Hypothalamus (tissue), 51 donors: ENCODE data around the gene CIAO3.

Experiments
- DNase-seq, 51 donors: peaks; one replicate each; lab custom pipeline; 2025; lab: John Stamatoyannopoulos, UW

Gene CIAO3

DNA sequence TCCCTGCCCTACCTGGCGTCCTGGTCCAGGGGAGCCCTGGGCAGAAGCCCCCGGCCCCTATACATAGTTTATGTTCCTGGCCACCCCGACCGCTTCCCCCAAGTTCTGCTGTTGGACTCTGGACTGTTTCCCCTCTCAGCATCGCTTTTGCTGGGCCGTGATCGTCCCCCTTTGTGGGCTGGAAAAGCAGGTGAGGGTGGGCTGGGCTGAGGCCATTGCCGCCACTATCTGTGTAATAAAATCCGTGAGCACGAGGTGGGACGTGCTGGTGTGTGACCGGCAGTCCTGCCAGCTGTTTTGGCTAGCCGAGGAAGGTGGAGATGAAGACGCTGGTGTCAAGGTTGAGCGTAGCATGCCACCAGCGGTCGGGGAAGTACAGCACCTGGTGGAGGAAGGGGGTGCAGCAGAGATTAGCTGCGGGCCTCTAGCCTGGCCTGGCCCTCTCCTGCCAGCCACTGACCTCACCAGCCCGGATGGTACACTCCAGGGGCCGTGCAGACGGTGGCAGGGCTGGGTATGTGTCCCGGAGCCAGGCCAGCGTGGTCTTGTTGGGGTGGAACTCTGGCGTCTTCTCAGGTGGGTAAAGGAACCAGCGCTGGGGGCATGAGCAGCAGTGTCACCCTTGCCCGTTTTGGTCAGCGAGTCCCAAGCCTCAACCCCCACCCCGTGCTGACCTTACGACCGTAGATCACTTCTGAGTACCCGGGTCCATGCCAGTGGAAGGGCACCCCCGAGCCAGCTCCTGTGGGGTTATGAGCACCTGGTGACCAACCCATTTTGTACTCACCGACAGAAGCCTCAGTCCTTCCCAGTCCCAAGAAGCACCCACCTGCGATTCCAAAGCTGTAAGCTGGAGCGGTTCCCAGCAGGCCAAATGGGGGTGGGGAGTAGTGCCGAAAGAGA is 58.1 kb downstream of the CIAO3 start:
- DNase-seq, result no peak

DNA sequence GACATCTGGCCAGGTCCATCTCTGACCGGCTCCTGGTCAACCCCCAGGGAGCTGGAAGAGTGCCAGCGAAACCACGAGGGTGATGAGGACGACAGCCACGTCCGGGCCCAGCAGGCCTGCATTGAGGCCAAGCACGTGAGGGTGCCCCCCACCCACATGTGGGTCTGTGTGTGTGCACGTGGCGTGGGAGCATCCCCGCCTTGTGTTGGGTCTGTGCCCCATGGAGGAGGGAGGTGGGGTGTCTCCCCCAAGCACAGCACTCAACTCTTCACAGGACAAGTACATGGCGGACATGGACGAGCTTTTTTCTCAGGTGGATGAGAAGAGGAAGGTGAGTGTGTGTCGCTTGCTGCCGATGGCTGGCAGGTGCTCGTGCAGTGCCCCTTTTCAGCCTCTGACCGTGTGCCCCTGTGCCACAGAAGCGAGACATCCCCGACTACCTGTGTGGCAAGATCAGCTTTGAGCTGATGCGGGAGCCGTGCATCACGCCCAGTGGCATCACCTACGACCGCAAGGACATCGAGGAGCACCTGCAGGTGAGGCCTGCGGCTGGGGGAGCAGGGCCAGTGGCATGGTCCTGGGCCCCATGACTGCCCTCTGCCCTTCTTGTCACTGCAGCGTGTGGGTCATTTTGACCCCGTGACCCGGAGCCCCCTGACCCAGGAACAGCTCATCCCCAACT is 58.9 kb downstream of the CIAO3 start:
- DNase-seq, result no peak

DNA sequence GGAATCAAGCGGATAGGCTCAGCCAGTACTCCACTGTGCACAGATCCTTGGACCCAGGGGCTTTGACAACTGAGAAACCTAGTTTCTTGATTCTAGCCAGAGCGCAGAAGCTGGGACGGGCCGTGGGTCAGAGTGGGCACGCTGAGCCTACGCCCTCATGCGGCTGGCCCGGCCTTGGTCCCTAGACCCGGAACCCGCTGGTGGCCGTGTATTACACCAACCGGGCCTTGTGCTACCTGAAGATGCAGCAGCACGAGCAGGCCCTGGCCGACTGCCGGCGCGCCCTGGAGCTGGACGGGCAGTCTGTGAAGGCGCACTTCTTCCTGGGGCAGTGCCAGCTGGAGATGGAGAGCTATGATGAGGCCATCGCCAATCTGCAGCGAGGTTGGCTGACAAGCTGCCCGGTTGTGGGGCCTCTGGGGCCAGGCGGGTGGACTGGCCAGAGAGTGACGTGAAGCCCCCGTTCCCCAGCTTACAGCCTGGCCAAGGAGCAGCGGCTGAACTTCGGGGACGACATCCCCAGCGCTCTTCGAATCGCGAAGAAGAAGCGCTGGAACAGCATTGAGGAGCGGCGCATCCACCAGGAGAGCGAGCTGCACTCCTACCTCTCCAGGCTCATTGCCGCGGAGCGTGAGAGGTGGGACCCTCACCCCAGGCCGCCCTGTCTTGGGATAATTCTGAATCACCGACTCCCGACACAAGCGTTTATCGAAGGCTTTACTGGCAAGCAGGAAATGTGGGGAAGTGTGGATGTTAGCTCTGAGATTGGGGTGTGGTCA is 59.6 kb downstream of the CIAO3 start:
- peak in 1 of 51 donors; percentile 34 for DNase-seq

DNA sequence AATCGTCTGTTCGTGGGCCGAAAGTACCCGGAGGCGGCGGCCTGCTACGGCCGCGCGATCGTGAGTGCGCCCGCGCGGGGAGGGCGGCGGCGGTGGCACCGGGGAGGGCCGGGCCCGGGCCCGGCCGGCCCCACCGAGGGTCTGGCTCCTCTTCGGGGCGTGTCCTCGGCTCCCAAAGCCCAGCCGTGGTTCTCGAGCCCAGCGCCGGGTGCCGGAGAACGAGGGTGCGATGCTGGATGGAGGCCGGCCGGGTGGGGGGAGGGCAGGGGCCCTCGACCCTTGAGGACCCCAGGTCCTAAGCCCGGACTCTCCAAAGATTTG is 60.2 kb downstream of the CIAO3 start:
- peak in 1 of 51 donors; percentile 53 for DNase-seq

DNA sequence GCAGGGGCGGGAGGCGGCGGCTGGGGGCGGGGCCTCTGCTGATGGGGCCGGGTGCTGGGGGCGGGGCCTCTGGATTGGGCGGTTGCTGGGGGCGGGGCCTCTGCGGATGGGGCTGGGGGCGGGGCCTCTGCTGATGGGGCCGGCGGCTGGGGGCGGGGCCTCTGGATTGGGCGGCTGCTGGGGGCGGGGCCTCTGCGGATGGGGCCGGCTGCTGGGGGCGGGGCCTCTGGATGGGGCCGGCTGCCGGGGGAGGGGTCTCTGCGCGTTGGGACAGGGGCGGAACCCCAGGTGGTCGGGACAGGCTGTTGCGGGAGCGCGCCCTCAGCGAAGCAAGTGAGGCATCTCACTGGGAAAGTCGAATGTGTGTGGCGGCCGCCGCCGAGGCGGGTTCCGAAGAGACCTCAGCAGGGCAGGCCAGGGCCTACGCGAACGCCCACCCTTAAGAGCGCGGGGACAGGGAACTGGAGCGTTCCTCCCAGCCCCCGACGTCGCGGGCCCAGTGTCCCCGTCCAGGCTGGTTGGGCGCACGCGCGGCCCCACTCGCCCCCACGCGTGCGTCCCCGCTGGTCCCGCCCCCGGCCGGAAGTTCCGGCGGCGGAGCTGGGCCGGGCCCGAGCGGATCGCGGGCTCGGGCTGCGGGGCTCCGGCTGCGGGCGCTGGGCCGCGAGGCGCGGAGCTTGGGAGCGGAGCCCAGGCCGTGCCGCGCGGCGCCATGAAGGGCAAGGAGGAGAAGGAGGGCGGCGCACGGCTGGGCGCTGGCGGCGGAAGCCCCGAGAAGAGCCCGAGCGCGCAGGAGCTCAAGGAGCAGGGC is 60.8 kb downstream of the CIAO3 start, which contains the start of gene STUB1:
STUB1 (plus strand) TSS at position 597 of the 811 bp plus-strand sequence; CDS start at position 713, 116 bp downstream.
- DNase-seq, result peak; percentile 46 to 96 (median 87)
